Uterus (tissue), 4 donors: ENCODE measurements around the gene CNTN2. TPM values are rescaled to one million over a fixed set of nuclear protein-coding genes. Genes with fewer than 3 reads are reported as not detected.

Experiments used
- DNase-seq, 2 donors: peaks; one replicate each; pipeline ENCODE4 v3.0.0-alpha.2; 2019 to 2020
- H3K27ac ChIP-seq, 2 donors: fragments of 200-600 bp; sonication (generic); 1 replicate in 1 of 2; 2 replicates in 1 of 2; pipeline ENCODE4 v1.5.1; 2016 to 2018
- H3K27me3 ChIP-seq, 2 donors: fragments of 200-600 bp; sonication (generic); one replicate each; pipeline ENCODE4 v1.5.1; 2018 to 2019; ENCODE audit warnings: control low read depth in 1 of 2
- H3K36me3 ChIP-seq, 2 donors: fragments of 200-600 bp; sonication (generic); one replicate each; pipeline ENCODE4 v1.5.1; 2019; ENCODE audit warnings: control low read depth in 1 of 2
- H3K4me1 ChIP-seq, 2 donors: fragments of 200-600 bp; sonication (generic); one replicate each; pipeline ENCODE4 v1.5.1; 2018 to 2019; ENCODE audit warnings: control low read depth in 1 of 2
- H3K4me3 ChIP-seq, 2 donors: fragments of 200-600 bp; sonication (generic); 1 replicate in 1 of 2; 2 replicates in 1 of 2; pipeline ENCODE4 v1.5.1; 2018 to 2019; ENCODE audit warnings: mild to moderate bottlenecking in 1 of 2
- H3K9me3 ChIP-seq, 2 donors: fragments of 200-600 bp; sonication (generic); one replicate each; pipeline ENCODE4 v1.5.1; 2019; ENCODE audit warnings: control low read depth in 1 of 2
- POLR2A ChIP-seq, 2 donors: fragments of 450-650 bp; IDR thresholded peaks; one replicate each; pipeline ENCODE4 v1.6.1; 2016; ENCODE audit warnings: antibody characterized with exemption in 2 of 2, mild to moderate bottlenecking in 1 of 2, moderate library complexity in 1 of 2
- intact Hi-C: fragments of 100-400 bp; cut with DNase I; formaldehyde crosslinking; loops from one replicate; pipeline ENCODE4 v1.15.1; 2023; ENCODE audit warnings: low total_unique reads
- total RNA-seq, 4 donors: library from RNA; depleted of rRNA in 3 of 4; stranded (reverse); fragments of >200 nt in 3 of 4; gene quantifications; one replicate each; pipeline versions ENCODE4 v1.1.0 to v1.2.4, GENCODE V29; 2014 to 2023
- TF ChIP-seq, protein P1 (sequence below), 4 experiments: fragments of 200-600 bp in 2 of 4; fragments of 450-650 bp in 2 of 4; sonication (generic) in 2 of 4; IDR thresholded peaks; one replicate each; pipeline ENCODE4 v1.5.1; 2016 to 2019; ENCODE audit warnings: antibody characterized with exemption in 4 of 4, mild to moderate bottlenecking in 2 of 4, moderate library complexity in 1 of 4
- donor health status: DM: yes; HTN: yes; CAD: no.

The CNTN2 gene
- total RNA-seq, 4 donors from 2014 or later: 3.0 TPM; not detected in 3

GRCh38 chr1:205122489-205122882 is 79.5 kb downstream of the CNTN2 start:
- intact Hi-C loops: no loop called here
- Histone ChIP-seq H3K27ac (peak overlapping the region; percentile 88 to 100), H3K4me3 (peak overlapping the region; percentile 62 to 97), H3K27me3 (no peaks in the 10 kb centered on the region), H3K9me3 (no peaks in the 10 kb centered on the region), H3K36me3 (no peaks in the 10 kb centered on the region), H3K4me1 (peaks cover 0 to 9% of the 10 kb centered on the region in 2 donors)
- TF ChIP-seq POLR2A (IDR thresholded peaks at IDR 0.05): no peak
- TF ChIP-seq, protein P1, sequence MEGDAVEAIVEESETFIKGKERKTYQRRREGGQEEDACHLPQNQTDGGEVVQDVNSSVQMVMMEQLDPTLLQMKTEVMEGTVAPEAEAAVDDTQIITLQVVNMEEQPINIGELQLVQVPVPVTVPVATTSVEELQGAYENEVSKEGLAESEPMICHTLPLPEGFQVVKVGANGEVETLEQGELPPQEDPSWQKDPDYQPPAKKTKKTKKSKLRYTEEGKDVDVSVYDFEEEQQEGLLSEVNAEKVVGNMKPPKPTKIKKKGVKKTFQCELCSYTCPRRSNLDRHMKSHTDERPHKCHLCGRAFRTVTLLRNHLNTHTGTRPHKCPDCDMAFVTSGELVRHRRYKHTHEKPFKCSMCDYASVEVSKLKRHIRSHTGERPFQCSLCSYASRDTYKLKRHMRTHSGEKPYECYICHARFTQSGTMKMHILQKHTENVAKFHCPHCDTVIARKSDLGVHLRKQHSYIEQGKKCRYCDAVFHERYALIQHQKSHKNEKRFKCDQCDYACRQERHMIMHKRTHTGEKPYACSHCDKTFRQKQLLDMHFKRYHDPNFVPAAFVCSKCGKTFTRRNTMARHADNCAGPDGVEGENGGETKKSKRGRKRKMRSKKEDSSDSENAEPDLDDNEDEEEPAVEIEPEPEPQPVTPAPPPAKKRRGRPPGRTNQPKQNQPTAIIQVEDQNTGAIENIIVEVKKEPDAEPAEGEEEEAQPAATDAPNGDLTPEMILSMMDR (IDR thresholded peaks at IDR 0.05): no peak
- no peak for DNase-seq

- Histone ChIP-seq H3K9me3 (no peaks in the 10 kb centered on the region), H3K27me3 (no peaks in the 10 kb centered on the region), H3K4me3 (no peak overlapping the region), H3K27ac (no peak overlapping the region), H3K36me3 (no peaks in the 10 kb centered on the region), H3K4me1 (peaks cover 0 to 9% of the 10 kb centered on the region in 2 donors)
- no peak for TF ChIP-seq POLR2A (IDR thresholded peaks at IDR 0.05)
- TF ChIP-seq, protein P1 (IDR thresholded peaks at IDR 0.05): no peak
- intact Hi-C loops: no loop called here
- DNase-seq: no peak
Observed at GRCh38 chr1:205124726-205125125, 81.7 kb downstream of the CNTN2 start.

GRCh38 chr1:205127646-205128045 is 84.6 kb downstream of the CNTN2 start:
- Histone ChIP-seq H3K27me3 (no peaks in the 10 kb centered on the region), H3K4me3 (no peak overlapping the region), H3K27ac (no peak overlapping the region), H3K36me3 (no peaks in the 10 kb centered on the region), H3K4me1 (no peaks in the 10 kb centered on the region), H3K9me3 (no peaks in the 10 kb centered on the region)
- intact Hi-C loops: no loop called here
- TF ChIP-seq POLR2A (IDR thresholded peaks at IDR 0.05): no peak
- TF ChIP-seq, protein P1 (IDR thresholded peaks at IDR 0.05): no peak
- DNase-seq: no peak

Other genes starting within 250 kb of the CNTN2 start
- 10 to 100 TPM in 3 of 4 donors, 1 to 10 TPM in 1; 7.9 to 68.7 (median 32.7) TPM for gene NFASC, start 172.3 kb upstream of the CNTN2 start, total RNA-seq
- 1 to 10 TPM in 2 of 4 donors, under 1 TPM in 1, not detected in 1; 0.26 to 3.3 (median 1.7) TPM for gene TMEM81, start 41.2 kb downstream of the CNTN2 start, total RNA-seq
- 10 to 100 TPM in 3 of 4 donors, 1 to 10 TPM in 1; 4.9 to 33.7 (median 24.7) TPM for gene RBBP5, start 78.8 kb downstream of the CNTN2 start, total RNA-seq
- 10 to 100 TPM in 2 of 4 donors, 1 to 10 TPM in 2; 7.9 to 26.9 (median 14.4) TPM for gene DSTYK, start 168.5 kb downstream of the CNTN2 start, total RNA-seq
- 1 to 10 TPM; 2.4 to 6.1 (median 5.3) TPM for gene TMCC2, start 184.7 kb downstream of the CNTN2 start, total RNA-seq